Measurements from ENCODE around the gene ARHGEF17.

The ARHGEF17 gene

DNA sequence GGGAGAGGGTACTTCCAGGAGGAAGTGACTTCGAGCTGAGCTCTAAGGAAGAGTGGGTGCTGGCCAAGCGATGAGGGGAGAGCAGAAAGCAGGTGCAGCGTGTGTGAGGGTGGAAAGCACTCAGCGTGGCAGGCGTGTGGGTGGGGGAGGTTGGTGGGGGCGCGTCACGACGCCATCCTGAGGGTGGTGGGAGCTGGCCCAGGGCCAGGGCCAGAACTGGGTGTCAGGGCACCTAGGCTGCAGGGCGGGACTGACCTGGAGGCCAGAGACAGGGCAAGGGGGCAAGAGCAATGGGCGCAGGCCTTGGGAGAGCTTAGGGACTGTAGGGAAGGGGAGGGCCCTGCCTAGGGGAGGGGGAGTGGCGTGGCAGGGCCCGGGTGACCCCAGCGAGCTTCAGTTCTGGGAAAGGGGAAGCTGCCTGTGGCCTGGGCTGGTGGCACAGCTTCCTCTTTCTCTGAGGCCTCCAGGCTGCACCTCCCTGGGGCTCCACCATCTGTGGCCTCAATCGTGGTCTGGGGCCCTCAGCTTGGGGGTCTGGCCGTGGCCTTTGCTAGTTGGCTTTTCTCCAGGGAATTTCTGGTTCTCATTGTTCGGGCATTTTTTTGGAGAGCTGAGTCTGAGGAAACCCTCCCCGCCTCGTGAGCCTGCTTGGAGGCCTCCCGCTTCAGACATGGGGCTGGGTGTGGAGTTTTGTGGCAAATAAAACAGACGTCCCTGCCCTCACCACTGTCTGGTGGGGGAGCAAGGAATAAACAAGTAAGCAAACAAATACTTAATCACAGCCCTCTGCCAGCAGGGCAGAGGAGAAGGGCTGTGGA, 77.0 kb downstream of the ARHGEF17 start:
- DNase-seq, result peak; percentile 38

DNA sequence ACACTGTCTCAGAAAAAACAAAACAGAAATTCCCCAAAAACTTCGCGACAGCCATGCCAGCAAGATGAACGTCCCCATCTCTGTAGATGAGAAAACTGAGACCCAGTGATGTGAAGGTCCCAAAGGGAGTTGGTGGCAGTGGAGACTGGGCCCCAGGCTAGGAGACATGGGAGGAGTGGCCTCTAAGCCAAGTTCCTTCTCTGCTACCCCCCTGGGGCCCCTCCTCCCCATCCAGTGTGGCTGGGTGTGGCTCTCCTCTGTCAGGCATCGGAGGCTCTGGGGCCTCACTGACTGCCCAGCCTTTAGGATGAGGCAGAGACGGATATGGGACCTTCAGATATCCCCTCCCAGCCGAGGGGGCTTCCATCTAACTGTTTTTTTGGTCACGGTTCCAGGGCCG, 77.9 kb downstream of the ARHGEF17 start:
- no peak for DNase-seq

DNA sequence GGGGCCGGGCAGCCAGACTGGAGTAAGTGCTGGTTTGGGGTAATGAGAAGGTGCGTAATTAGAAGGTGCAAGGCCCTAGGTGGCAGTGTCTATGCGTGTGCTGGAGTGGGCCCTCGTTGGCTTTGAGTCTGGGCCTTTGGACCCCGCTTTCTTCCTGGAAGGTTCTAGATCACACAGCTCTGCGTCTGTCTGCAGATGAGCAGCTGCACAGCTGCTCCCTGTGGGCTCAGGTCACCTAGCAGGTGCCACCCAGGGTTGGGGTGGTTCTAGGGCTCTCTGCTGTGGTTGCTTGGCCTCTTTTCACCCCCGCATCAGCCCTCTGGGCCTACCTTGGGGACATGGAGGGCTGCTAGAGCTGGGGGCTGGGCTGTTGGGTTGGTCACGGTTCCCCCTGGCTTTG, 78.5 kb downstream of the ARHGEF17 start:
- DNase-seq, result no peak

DNA sequence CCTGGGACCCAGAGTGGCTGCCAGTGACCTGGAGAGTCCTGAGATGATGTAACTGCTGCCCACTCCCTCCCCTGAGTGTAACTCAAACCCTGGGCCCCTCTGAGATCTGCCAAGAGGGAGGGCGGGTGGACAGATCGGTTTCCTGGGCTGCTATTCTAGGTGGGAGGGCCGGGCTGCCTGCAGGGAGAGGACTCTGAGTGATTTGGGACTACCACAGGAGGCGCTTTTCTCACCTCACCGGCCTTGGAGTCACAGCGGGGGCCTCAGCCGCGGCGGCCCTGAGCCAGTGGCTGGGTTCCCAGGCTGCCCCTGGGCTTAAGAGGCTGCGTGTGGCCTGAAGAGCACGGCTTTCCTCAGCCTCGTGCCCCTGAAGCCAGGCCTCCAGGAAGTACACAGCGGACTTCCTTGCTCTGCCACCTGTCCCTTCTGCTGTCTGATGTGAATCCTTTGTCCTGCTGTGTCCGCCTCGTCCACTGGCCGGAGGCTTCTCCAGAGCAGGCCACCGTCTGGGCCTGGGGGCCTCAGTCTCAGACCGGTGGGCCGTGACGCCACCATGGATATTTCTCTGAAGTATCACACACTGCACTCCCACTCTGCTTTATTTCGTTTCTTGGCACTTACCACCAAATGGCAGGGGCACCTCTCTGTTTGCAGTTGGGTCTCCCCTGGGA, 79.7 kb downstream of the ARHGEF17 start:
- no peak for DNase-seq

DNA sequence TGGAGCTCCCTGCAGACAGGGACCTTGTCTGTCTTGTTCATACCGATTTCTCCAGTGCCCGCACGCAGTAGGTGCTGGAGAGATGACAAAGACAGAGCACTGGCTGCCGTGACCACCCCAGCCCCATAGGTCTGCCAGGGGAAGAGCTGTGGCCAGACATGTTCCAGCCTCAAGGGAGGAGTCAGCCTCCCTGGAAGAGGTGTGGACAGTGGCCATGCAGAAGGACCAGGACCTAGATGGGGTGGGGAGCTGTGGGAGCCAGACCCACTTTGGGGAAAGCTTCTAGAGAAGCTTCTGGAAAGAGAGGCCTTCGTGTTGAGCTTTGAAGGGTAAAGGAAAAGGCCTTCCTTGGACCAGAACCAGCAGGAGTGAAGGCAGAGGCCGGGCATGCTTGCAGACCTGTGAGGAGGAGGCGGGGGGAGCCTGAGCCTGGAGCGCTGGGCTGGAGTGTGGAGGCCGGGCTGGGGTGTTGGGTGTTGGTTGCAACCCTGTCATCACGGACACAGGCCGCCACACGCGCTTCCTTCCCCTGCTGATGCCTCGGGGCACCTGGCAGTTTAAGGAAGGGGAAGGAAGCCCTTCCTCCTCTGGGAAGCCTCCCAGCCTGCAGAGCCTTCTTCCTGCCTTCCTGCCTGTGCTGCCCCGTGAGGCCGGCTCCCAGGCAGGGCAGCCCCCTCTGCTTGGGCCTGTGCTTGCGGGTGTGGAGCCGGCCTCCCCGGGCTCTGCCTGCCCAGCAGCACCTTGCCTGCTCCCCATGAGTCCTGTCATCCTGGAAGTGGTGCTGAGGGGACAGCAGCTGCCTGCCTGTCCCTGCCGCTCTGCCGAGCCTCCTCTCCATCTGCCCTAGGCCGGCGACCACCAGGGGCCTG, 80.4 kb downstream of the ARHGEF17 start:
- no peak for DNase-seq

GRCh38 chr11:73389134-73389525, 81.1 kb downstream of the ARHGEF17 start:
- DNase-seq, result no peak

GRCh38 chr11:73389916-73390315, 81.8 kb downstream of the ARHGEF17 start:
- no peak for DNase-seq

DNA sequence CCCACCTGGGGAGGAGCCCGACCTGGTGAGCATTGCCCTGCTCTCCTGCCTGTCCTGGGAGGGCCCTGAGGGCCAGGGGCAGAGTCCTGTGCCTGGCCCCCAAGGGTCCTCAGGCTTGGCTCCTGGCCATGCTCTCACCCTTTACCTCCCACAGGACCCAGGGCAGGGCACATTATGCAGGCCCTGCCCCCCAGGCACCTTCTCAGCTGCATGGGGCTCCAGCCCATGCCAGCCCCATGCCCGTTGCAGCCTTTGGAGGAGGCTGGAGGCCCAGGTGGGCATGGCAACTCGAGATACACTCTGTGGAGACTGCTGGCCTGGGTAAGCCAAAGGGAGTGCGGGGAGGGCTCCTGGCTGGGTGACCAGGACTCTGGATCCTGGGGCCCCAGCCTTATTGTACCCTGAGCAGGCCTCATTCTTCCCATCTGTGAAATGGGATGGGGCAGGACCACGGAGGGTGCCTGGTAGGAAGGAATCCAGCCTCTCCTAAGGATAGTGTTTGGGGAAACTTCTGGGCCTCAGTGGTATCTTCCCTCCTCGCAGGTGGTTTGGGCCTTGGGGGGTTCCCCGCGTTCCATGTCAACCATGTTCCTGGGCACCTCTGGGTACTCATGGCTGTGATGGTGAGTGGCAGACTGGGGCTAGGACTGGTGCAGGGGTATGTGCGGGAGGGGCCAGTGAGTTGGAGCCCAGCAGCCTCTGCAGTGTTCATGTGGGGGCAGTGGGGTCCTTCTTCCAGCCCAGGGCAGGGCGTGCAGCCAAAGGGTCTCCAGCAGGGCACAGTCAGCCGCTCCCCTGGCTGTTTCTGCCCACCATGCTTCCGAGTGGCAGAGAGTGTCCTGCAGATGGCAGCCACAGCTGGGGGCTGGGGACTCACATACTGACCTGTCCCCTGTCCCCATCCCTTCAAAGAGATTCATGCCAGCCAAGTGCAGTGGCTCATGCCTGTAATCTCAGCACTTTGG, 82.8 kb downstream of the ARHGEF17 start:
- no peak for DNase-seq

DNA sequence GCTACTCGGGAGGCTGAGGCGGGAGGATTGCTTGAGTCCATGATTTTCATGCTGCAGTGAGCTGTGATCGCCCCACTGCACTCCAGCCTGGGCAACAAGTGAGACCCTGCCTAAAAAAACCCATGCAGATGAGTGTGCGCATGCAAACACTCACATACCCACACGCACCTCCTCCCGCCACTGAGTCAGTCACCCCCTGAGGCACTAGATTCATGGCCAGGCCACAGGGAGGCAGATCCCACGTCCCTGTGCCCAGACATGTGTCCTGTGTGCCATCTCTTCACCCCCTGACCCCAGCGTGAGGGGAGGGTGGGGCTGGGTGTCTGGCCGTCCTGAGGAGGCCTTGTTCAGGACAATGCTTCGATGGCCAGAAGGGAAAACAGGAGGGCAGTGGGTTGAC, 83.6 kb downstream of the ARHGEF17 start:
- no peak for DNase-seq

- no peak for DNase-seq
These were observed 84.3 kb downstream of the ARHGEF17 start for GRCh38 chr11:73392108-73393010.

DNA sequence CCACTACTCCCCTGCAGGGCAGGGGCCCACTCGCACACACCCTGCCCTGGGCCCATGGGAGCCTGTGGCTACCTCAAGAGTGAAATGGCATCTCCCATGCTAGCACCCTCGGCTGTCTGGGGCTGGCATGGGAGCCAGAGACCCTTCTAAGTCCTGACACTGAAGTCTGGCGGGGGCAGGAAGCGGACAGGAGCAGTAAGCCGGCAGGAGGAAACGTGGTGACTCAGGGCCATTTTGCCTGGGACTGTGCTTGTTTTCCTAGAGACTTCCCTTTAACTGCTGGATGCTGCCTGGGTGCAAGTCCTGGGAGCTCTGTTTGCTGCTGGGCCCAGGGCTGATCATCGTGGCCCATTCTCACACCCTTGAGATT, 84.9 kb downstream of the ARHGEF17 start:
- no peak for DNase-seq

DNA sequence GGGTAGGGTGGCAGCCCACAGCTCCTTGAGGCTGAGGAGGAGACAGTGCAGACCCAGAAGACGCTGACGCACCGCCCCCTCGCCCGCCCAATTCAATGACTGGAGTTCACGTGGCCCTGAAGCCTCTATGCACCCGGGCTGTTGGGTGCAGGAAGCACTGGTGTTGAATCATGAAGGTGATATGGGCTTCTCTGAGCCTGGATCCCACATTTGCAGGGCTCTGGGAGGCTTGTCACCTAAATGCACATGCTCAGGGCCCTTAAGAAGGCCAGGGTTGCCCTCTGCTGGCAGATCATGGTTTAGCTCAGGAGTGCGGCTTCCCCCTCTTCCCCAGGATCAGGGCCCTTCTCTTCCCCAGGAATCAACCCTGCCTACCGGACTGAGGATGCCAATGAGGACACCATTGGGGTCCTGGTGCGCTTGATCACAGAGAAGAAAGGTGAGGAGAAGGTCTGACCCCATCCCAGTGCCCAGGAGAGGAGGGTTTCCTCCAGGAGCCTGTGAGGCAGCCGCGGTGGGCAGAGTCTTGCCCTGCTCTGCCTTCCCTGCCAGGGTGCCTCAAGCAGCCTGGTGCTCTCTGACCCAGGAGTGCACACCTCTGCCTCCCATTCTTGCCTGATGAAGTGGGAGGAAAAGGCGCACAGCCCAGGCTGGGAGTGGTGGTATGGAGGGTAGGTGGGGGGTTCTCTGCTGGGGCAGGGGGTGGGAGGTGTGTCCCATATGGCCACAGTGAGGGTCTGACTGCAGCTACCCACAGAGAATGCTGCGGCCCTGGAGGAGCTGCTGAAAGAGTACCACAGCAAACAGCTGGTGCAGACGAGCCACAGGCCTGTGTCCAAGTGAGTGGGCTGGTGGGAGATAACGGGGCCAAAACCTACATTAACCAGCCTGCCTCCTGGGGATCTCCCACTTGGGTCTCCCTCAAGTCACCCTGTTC, 85.7 kb downstream of the ARHGEF17 start:
- peak; percentile 55 for DNase-seq

DNA sequence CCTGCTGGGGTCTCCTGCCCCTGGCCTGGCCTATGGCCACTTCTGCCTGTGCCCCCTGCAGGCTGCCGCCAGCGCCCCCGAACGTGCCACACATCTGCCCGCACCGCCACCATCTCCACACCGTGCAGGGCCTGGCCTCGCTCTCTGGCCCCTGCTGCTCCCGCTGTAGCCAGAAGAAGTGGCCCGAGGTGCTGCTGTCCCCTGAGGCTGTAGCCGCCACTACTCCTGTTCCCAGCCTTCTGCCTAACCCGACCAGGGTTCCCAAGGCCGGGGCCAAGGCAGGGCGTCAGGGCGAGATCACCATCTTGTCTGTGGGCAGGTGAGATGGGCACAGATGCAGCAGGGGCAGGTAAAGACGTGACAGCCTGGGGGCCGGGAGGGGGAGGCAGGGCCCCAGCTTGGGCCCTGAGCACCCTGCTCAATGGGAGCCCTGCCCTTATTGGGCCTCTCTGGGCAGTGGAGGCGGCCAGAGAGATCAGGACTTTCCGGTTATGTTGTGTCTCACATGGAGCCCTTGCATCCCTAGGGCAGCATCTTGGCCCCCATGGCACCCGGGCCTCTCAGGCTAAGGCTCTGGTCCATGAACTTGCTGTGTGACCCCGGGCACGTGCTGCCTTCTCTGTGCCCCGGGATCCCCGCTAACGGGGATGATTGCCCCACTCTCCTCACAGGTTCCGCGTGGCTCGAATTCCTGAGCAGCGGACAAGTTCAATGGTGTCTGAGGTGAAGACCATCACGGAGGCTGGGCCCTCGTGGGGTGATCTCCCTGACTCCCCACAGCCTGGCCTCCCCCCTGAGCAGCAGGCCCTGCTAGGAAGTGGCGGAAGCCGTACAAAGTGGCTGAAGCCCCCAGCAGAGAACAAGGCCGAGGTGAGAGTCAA, 86.6 kb downstream of the ARHGEF17 start:
- no peak for DNase-seq

- no peak for DNase-seq
These were observed 87.5 kb downstream of the ARHGEF17 start for GRCh38 chr11:73395297-73396208.

- no peak for DNase-seq
These were observed 88.3 kb downstream of the ARHGEF17 start for GRCh38 chr11:73396251-73396930.

GRCh38 chr11:73396985-73397384, 88.9 kb downstream of the ARHGEF17 start:
- no peak for DNase-seq

DNA sequence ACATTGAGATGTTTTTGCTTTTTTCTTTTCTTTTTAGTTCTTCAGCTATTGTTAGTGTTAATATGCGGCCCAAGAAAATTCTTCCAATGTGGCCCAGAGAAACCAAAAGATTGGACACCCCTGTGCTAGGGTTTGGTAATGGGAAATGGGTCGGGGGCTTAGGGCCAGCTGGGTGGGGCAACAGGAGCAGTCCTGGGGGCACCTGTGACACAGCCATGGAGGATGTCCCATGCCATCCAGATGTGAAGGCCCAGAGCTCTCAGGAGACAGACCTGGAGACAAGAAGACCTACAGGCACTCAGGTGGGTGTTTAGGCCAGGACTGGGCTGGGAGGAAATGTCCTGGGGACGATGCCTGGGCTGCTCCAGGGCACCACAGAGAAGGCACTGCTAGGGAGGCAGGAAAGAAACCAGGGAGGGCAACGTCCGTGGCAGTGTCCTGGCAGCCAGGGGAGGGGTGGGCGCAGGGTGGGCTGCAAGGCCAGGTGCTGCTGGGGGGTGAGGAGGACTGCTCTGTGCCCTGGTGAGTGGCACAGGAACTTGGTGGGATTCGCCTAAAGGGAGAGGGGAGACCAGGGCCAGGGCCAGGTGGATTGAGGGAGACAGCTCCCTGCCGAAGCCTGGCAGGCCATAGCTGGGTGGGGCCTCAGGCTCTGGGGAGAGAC, 89.5 kb downstream of the ARHGEF17 start:
- no peak for DNase-seq
